ENCODE results near the gene RASAL2. TPM values are rescaled to one million over a fixed set of nuclear protein-coding genes. Genes with fewer than 3 reads are reported as not detected.

The RASAL2 gene
- total and polyA plus RNA-seq, 11 donors: 6.2 to 112 (median 39.9) TPM

- Histone ChIP-seq H3K9me3 (peaks cover 0 to 18% (median 9%) of the 10 kb centered on the region in 12 donors), H3K4me1 (peaks cover 0 to 31% (median 15%) of the 10 kb centered on the region in 12 donors), H3K36me3 (no peaks in the 10 kb centered on the region), H3K27me3 (no peaks in the 10 kb centered on the region), H3K4me3 (no peak overlapping the region), H3K27ac (no peak overlapping the region)
- intact Hi-C loops (cut with DNase I): no loop called here
- no peak for DNase-seq
- TF ChIP-seq CTCF (IDR thresholded peaks at IDR 0.05) (no peak), POLR2A (IDR thresholded peaks at IDR 0.05) (no peak)
- no peak for ATAC-seq
- 51 to 62% (median 55%) methylated on average over 3 of the region's 3 CpGs for WGBS, 4 donors
These were observed 164.6 kb downstream of the RASAL2 start for GRCh38 chr1:178258536-178258935.

DNA sequence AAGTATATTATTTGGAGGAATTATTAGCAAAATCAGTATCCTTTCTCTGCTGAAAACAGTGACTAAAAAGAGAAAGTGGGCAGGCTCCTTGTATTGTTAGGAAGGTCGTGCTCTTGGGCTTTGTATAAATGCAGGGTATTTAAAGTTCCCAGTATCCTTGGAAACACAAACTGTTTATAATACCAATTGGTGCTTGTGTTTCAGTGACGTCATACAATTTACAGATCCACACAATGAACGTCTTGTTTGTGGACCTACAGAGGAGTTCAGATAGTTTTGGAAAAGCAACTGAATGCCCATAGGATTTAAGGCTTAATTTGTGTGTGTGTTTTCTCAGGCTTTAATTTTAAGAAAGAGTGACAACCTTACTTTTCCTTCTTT is 168.2 kb downstream of the RASAL2 start:
- 25 to 38% (median 30%) methylated on average over 3 of the region's 3 CpGs for WGBS, 4 donors
- no peaks in the 10 kb centered on the region for H3K36me3 ChIP-seq
- no peak for DNase-seq
- no peak for TF ChIP-seq POLR2A (IDR thresholded peaks at IDR 0.05)
- TF ChIP-seq CTCF (IDR thresholded peaks at IDR 0.05): no peak
- H3K4me1 ChIP-seq: peaks cover 0 to 34% (median 15%) of the 10 kb centered on the region in 12 donors
- no peaks in the 10 kb centered on the region for H3K27me3 ChIP-seq
- no peak overlapping the region for H3K27ac ChIP-seq
- no peaks in the 10 kb centered on the region for H3K9me3 ChIP-seq
- peak in 1 of 4 donors; percentile 28 for ATAC-seq
- intact Hi-C loops (cut with DNase I): loop anchor here in 1 of 10 donors (10.0 kb wide), 1 partner anchor 157 kb away; no protein-coding TSS in a partner anchor
- no peak overlapping the region for H3K4me3 ChIP-seq

DNA sequence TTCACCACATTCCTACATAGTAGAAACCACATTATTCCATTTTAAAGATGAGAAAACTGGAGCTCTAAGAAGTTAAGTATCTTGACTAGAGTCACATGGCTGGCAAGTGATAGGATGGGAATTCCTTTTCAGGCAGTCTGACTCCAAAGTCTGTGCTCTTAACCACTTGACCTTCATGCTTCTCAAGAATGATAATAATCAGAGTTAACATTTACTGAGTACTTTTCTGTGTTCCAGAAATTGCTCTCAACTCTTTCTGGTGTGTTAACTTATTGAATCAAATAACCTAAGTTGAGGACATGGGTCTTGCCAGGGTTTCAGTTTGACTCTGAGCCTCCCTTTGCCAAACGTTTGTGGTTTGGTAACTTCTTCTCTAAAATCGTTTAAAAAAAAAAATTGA is 169.4 kb downstream of the RASAL2 start:
- no peak for ATAC-seq
- Histone ChIP-seq H3K27ac (no peak overlapping the region), H3K4me3 (no peak overlapping the region), H3K9me3 (no peaks in the 10 kb centered on the region), H3K4me1 (peaks cover 0 to 36% (median 16%) of the 10 kb centered on the region in 12 donors), H3K36me3 (no peaks in the 10 kb centered on the region), H3K27me3 (no peaks in the 10 kb centered on the region)
- TF ChIP-seq POLR2A (IDR thresholded peaks at IDR 0.05) (no peak), CTCF (IDR thresholded peaks at IDR 0.05) (no peak)
- DNase-seq: no peak
- WGBS, 4 donors: 53 to 60% (median 54%) methylated on average over 2 of the region's 2 CpGs
- intact Hi-C loops (cut with DNase I): loop anchor here in 1 of 10 donors (10.0 kb wide), 1 partner anchor 159 kb away; no protein-coding TSS in a partner anchor

DNA sequence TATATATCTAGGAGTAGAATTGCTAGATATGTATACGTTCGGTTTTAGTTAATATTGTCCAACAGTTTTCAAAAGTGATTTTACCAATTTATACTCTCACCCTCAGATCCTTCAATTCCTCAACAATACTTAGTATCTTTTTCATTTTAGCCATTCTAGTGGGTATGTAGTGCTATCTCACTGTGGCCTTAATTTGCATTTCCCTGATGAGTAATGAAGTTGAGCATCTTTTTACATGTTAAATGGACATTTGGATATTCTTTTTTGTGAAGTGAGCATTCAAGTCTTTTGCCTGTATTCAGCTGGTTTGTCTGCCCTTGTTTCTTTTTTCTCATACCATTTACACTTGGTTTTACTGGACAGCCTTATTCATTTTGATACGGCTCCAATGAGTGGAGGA is 172.2 kb downstream of the RASAL2 start:
- Histone ChIP-seq H3K36me3 (no peaks in the 10 kb centered on the region), H3K27ac (no peak overlapping the region), H3K4me3 (no peak overlapping the region), H3K27me3 (no peaks in the 10 kb centered on the region), H3K9me3 (no peaks in the 10 kb centered on the region), H3K4me1 (peaks cover 0 to 48% (median 24%) of the 10 kb centered on the region in 12 donors)
- ATAC-seq: no peak
- no peak for TF ChIP-seq CTCF (IDR thresholded peaks at IDR 0.05)
- TF ChIP-seq POLR2A (IDR thresholded peaks at IDR 0.05): no peak
- 92 to 97% (median 95%) methylated on average over 3 of the region's 3 CpGs for whole genome bisulfite sequencing, 4 donors
- intact Hi-C loops (cut with DNase I): loop anchor here in 2 of 10 donors (2.0 to 10.0 kb wide), 2 partner anchors 161 to 171 kb away; partner anchors contain the start of gene RASAL2 (in 1 of the 2)
- DNase-seq: no peak
